Panc1 (cell line): Measurements from ENCODE around the gene NRCAM. TPM values are rescaled to one million over a fixed set of nuclear protein-coding genes. Genes with fewer than 3 reads are reported as not detected.
A peak's percentile ranks its signal among the peaks of the same experiment; 100 is the strongest.

ENCODE experiments used
- ATAC-seq: fragments of 200-7000 bp; cut with Tn5 transposase; 2 replicates; pipeline ENCODE4 v1.9.1; 2020; ENCODE audit warnings: mild to moderate bottlenecking, moderate library complexity
- BruUV-seq: library from RNA; stranded (reverse); fragments of 400-500 nt; replicated peaks from 2 replicates; lab custom pipeline; 2021; lab: Mats Ljungman, UMichigan
- CTCF ChIA-PET: fragments of 300-600 bp; sonication (Branson Sonifier 250); formaldehyde crosslinking; loops from one replicate; lab custom pipeline; 2022; ENCODE audit warnings: antibody characterized with exemption; lab: Charles Lee
- POLR2A ChIA-PET: fragments of 300-600 bp; sonication (Branson Sonifier 250); formaldehyde crosslinking; loops from one replicate; lab custom pipeline; 2022; ENCODE audit warnings: antibody characterized with exemption; lab: Charles Lee
- DNase-seq: peaks from one replicate; pipeline ENCODE4 v3.0.0-alpha.2; 2010; ENCODE audit warnings: low read depth, low spot score
- H3K27ac ChIP-seq: 2 replicates; pipeline ENCODE4 v1.5.1; 2011; ENCODE audit warnings: mild to moderate bottlenecking, low read length, inconsistent platforms
- H3K27me3 ChIP-seq: fragments of 200-500 bp; sonication (Bioruptor generic); 2 replicates; pipeline ENCODE4 v1.6.0; 2014; ENCODE audit warnings: low read length, inconsistent platforms; ENCODE audit not compliant: control insufficient read depth, insufficient read depth
- H3K36me3 ChIP-seq: fragments of 200-500 bp; sonication (Bioruptor generic); 2 replicates; pipeline ENCODE4 v1.5.1; 2014; ENCODE audit warnings: inconsistent platforms, mild to moderate bottlenecking, low read length, moderate library complexity; ENCODE audit not compliant: control insufficient read depth, insufficient read depth
- H3K4me1 ChIP-seq: 2 replicates; pipeline ENCODE4 v1.5.1; 2011; ENCODE audit warnings: inconsistent platforms, mild to moderate bottlenecking, low read length, moderate library complexity; ENCODE audit not compliant: control insufficient read depth, insufficient read depth
- H3K4me3 ChIP-seq, 2 experiments: 2 replicates each; pipeline ENCODE4 v1.5.1; 2011 to 2012; ENCODE audit warnings: low read depth in 2 of 2, low read length in 2 of 2, mild to moderate bottlenecking in 2 of 2, inconsistent platforms in 1 of 2, moderate library complexity in 1 of 2
- H3K9me3 ChIP-seq: fragments of 200-500 bp; sonication (Bioruptor generic); 2 replicates; pipeline ENCODE4 v1.5.1; 2014; ENCODE audit warnings: low read depth, mild to moderate bottlenecking, inconsistent platforms, low read length, moderate library complexity; ENCODE audit not compliant: control insufficient read depth, insufficient read depth
- CTCF ChIP-seq: fragments of 450-650 bp; IDR thresholded peaks from 2 replicates; pipeline ENCODE4 v1.5.1; 2017; ENCODE audit warnings: mild to moderate bottlenecking
- POLR2AphosphoS5 ChIP-seq: IDR thresholded peaks from 2 replicates; pipeline ENCODE4 v1.6.1; 2012; ENCODE audit warnings: mild to moderate bottlenecking, low read depth, low read length, moderate library complexity
- REST ChIP-seq, 2 experiments: IDR thresholded peaks; 2 replicates each; pipeline ENCODE4 v1.6.1; 2011 to 2012; ENCODE audit warnings: low read depth in 2 of 2, control low read depth in 1 of 2, low read length in 1 of 2, mild to moderate bottlenecking in 1 of 2, moderate library complexity in 1 of 2; ENCODE audit not compliant: insufficient read depth in 1 of 2
- SIN3A ChIP-seq: IDR thresholded peaks from 2 replicates; pipeline ENCODE4 v1.6.1; 2012; ENCODE audit warnings: low read depth, mild to moderate bottlenecking, low read length, moderate library complexity, borderline replicate concordance; ENCODE audit not compliant: insufficient read depth
- TCF7L2 ChIP-seq: IDR thresholded peaks from 2 replicates; pipeline ENCODE4 v1.6.1; 2011; ENCODE audit warnings: mild to moderate bottlenecking, low read depth, low read length, inconsistent platforms
- in situ Hi-C: cut with HindIII; loops from 2 replicates; pipeline ENCODE4 v1.10.0; 2016; ENCODE audit warnings: low sequenced_read_pairs, low pct_unique_long_range_greater_than_20kb
- intact Hi-C: fragments of 100-400 bp; cut with micrococcal nuclease; formaldehyde crosslinking; loops from one replicate; pipeline ENCODE4 v1.10.0; 2022; ENCODE audit not compliant: unreplicated experiment
- total RNA-seq: library from RNA; stranded (reverse); gene quantifications from one replicate; pipeline ENCODE4 v1.2.1, GENCODE V29; 2021; ENCODE audit not compliant: unreplicated experiment

Gene NRCAM
- total RNA-seq, 1 experiment from 2014 or later = 0.21 TPM

- TF ChIP-seq SIN3A = no peak
- TF ChIP-seq TCF7L2 = no peak
- TF ChIP-seq REST (IDR thresholded peaks at IDR 0.05; ENCODE audit: insufficient read depth in 1 of 2, low read depth in 2 of 2, low read length in 1 of 2) = no peak
- TF ChIP-seq CTCF = no peak
- TF ChIP-seq POLR2AphosphoS5 = no peak
- intact Hi-C loops (no loop called here), in situ Hi-C loops (no loop called here)
- no peak overlapping the region for H3K27ac ChIP-seq
- no TSS peak for BruUV-seq
- ChIA-PET CTCF (no interaction called here), POLR2A (no interaction called here)
- ATAC-seq = peak; percentile 80
- no peak overlapping the region for H3K4me3 ChIP-seq
- no peaks in the 10 kb centered on the region for H3K9me3 ChIP-seq
- peaks cover 3% of the 10 kb centered on the region; the same call in 1 of the 2 replicates for H3K27me3 ChIP-seq
- H3K4me1 ChIP-seq = no peaks in the 10 kb centered on the region
- no peaks in the 10 kb centered on the region for H3K36me3 ChIP-seq
- DNase-seq = no peak
Measured at GRCh38 chr7:108211382-108212201, 244.6 kb downstream of the NRCAM start.

- Histone ChIP-seq H3K36me3 (no peaks in the 10 kb centered on the region), H3K9me3 (no peaks in the 10 kb centered on the region), H3K4me1 (no peaks in the 10 kb centered on the region), H3K4me3 (no peak overlapping the region), H3K27ac (no peak overlapping the region), H3K27me3 (peaks cover 3% of the 10 kb centered on the region; the same call in 1 of the 2 replicates)
- CTCF ChIA-PET = no interaction called here
- ATAC-seq (no peak), DNase-seq (no peak)
- POLR2A ChIA-PET = no interaction called here
- TF ChIP-seq SIN3A (no peak), POLR2AphosphoS5 (no peak), REST (IDR thresholded peaks at IDR 0.05; ENCODE audit: insufficient read depth in 1 of 2, low read depth in 2 of 2, low read length in 1 of 2) (no peak), CTCF (no peak), TCF7L2 (no peak)
- intact Hi-C loops = no loop called here
- in situ Hi-C loops = no loop called here
- BruUV-seq = no TSS peak
Measured at GRCh38 chr7:108210796-108211195, 245.4 kb downstream of the NRCAM start.
